Pancreas (tissue), 10 donors: Measurements from ENCODE around the gene ANKRD27. TPM values are rescaled to one million over a fixed set of nuclear protein-coding genes. Genes with fewer than 3 reads are reported as not detected.
"Not testable (repeated sequence)": the region's sequence is repeated elsewhere in the genome, so short reads cannot be mapped to it uniquely, and the experiment has no call there.

Experiments
- ATAC-seq, 4 donors: fragments of 200-7000 bp; cut with Tn5 transposase; one replicate each; pipeline versions ENCODE4 v1.8.0 to v1.9.1; 2020; ENCODE audit warnings: mild to moderate bottlenecking in 4 of 4, moderate library complexity in 4 of 4
- DNase-seq, 6 donors: peaks; one replicate each; pipeline ENCODE4 v3.0.0-alpha.2; 2020
- FAIRE-seq: peaks from 2 replicates; lab custom pipeline; 2012; peaks lifted over from hg19 to GRCh38; lab: Jason Lieb, UNC
- H3K27ac ChIP-seq, 4 donors: fragments of 200-600 bp; sonication (generic); 1 replicate in 3 of 4; 2 replicates in 1 of 4; pipeline versions ENCODE4 v1.5.0 to v1.8.0; 2020
- H3K27me3 ChIP-seq, 4 donors: fragments of 200-600 bp; one replicate each; pipeline ENCODE4 v1.8.0; 2021
- H3K36me3 ChIP-seq, 3 donors: fragments of 200-600 bp; sonication (generic) in 1 of 3; one replicate each; pipeline versions ENCODE4 v1.5.0 to v1.8.0; 2020 to 2021
- H3K4me1 ChIP-seq, 3 donors: fragments of 200-600 bp; one replicate each; pipeline ENCODE4 v1.8.0; 2021
- H3K4me3 ChIP-seq, 4 donors: fragments of 200-600 bp; sonication (generic) in 2 of 4; one replicate each; pipeline versions ENCODE4 v1.5.0 to v1.8.0; 2020 to 2021
- H3K9me3 ChIP-seq, 4 donors: fragments of 200-600 bp; one replicate each; pipeline ENCODE4 v1.8.0; 2021
- CTCF ChIP-seq, 4 donors: fragments of 200-600 bp; sonication (generic) in 3 of 4; IDR thresholded peaks; one replicate each; pipeline versions ENCODE4 v1.5.0 to v1.8.0; 2021; ENCODE audit warnings: antibody characterized with exemption in 4 of 4
- WGBS, 2 donors: extraction: QIAGEN DNeasy Blood & Tissue Kit; methylation state at CpG; one replicate each; pipeline ENCODE4 v1.1.7; 2013; 5-methylcytosine and 5-hydroxymethylcytosine counted together
- intact Hi-C, 3 donors: fragments of 100-400 bp; cut with DNase I; formaldehyde crosslinking; loops; one replicate each; pipeline versions ENCODE4 v1.11.1 to v1.14.2; 2022
- polyA plus RNA-seq, 2 donors: library from polyadenylated mRNA; stranded (reverse); fragments of 200-250 nt; gene quantifications; one replicate each; pipeline ENCODE4 v1.2.3, GENCODE V29; 2013
- total RNA-seq, 6 donors: library from RNA; stranded (reverse); fragmentation: NEBNext Ultra II Directional in 4 of 6; extraction: Animal tissue kit (Norgen Biotek cat#: 25700) in 4 of 6; gene quantifications; one replicate each; pipeline versions ENCODE4 v1.2.1 to v1.2.4, GENCODE V29; 2021 to 2023
- donor health status: healthy with polysubstance abuse.
- donor health status: DM: no; HTN: no; CAD: no; lungs with moderate emphysema.
- donor health status: DM: no; HTN: no; CAD: no.
- donor health status: control.
- donor health status: control.
- donor health status: Bipolar disorder and iron deficiency.
- donor health status: DM: yes; HTN: yes; CAD: no.
- donor health status: DM: no; HTN: no; CAD: no.
- donor health status: DM: no; HTN: no; CAD: no.
- donor health status: DM: yes; HTN: yes; CAD: no.

The ANKRD27 gene
- total and polyA plus RNA-seq, 8 donors, result 4.5 to 17.6 (median 9.6) TPM

- Histone ChIP-seq H3K36me3 (peaks cover 0 to 7% (median 0%) of the 10 kb centered on the region in 3 donors), H3K4me1 (peaks cover 0 to 6% (median 5%) of the 10 kb centered on the region in 3 donors), H3K27me3 (no peaks in the 10 kb centered on the region), H3K9me3 (no peaks in the 10 kb centered on the region), H3K27ac (no peak overlapping the region), H3K4me3 (no peak overlapping the region)
- WGBS, 2 donors, result 68 to 73% methylated on average over 14 to 15 of the region's 15 CpGs
- ATAC-seq, result peak in 2 of 4 donors; percentile 20 to 26
- FAIRE-seq, result no peak
- DNase-seq, result no peak
- TF ChIP-seq CTCF (IDR thresholded peaks at IDR 0.05), result no peak
- intact Hi-C loops, result no loop called here
These were observed 21.4 kb downstream of the ANKRD27 start for GRCh38 chr19:32653599-32653915.

- H3K27ac ChIP-seq, result no peak overlapping the region
- peaks cover 0 to 6% (median 5%) of the 10 kb centered on the region in 3 donors for H3K4me1 ChIP-seq
- intact Hi-C loops, result no loop called here
- H3K36me3 ChIP-seq, result peaks cover 0 to 10% (median 0%) of the 10 kb centered on the region in 3 donors
- H3K27me3 ChIP-seq, result no peaks in the 10 kb centered on the region
- no peak for FAIRE-seq
- ATAC-seq, result peak; percentile 69 to 88 (median 79)
- H3K4me3 ChIP-seq, result no peak overlapping the region
- WGBS, 2 donors, result 39 to 41% methylated on average over 12 of the region's 12 CpGs
- no peaks in the 10 kb centered on the region for H3K9me3 ChIP-seq
- peak; percentile 67 to 89 (median 81) for DNase-seq
- TF ChIP-seq CTCF (IDR thresholded peaks at IDR 0.05), result no peak
These were observed 21.9 kb downstream of the ANKRD27 start for GRCh38 chr19:32652894-32653598.

- H3K36me3 ChIP-seq, result peaks cover 0 to 16% (median 0%) of the 10 kb centered on the region in 3 donors
- intact Hi-C loops, FAIRE-seq, H3K9me3 ChIP-seq, H3K4me1 ChIP-seq, ATAC-seq, H3K27me3 ChIP-seq, DNase-seq, H3K4me3 ChIP-seq, H3K27ac ChIP-seq: not testable (repeated sequence)
- WGBS, 2 donors, result 94 to 95% methylated on average over 13 of the region's 13 CpGs
These were observed 22.6 kb downstream of the ANKRD27 start for GRCh38 chr19:32652331-32652730.

GRCh38 chr19:32651729-32652140 lies 23.2 kb downstream of the ANKRD27 start:
- Histone ChIP-seq H3K9me3 (no peaks in the 10 kb centered on the region), H3K4me3 (no peak overlapping the region), H3K27ac (no peak overlapping the region), H3K27me3 (no peaks in the 10 kb centered on the region), H3K4me1 (peaks cover 0 to 6% (median 5%) of the 10 kb centered on the region in 3 donors), H3K36me3 (peaks cover 0 to 16% (median 0%) of the 10 kb centered on the region in 3 donors)
- no peak for TF ChIP-seq CTCF (IDR thresholded peaks at IDR 0.05)
- intact Hi-C loops, result no loop called here
- WGBS, 2 donors, result 76 to 81% methylated on average over 8 of the region's 8 CpGs
- DNase-seq (no peak), FAIRE-seq (no peak), ATAC-seq (peak in 3 of 4 donors; percentile 21 to 34 (median 34))

- no peaks in the 10 kb centered on the region for H3K27me3 ChIP-seq
- no peak for DNase-seq
- H3K9me3 ChIP-seq, result no peaks in the 10 kb centered on the region
- H3K27ac ChIP-seq, result no peak overlapping the region
- H3K4me1 ChIP-seq, result peaks cover 0 to 6% (median 5%) of the 10 kb centered on the region in 3 donors
- TF ChIP-seq CTCF (IDR thresholded peaks at IDR 0.05), result no peak
- FAIRE-seq, result no peak
- no peak for ATAC-seq
- WGBS, 2 donors, result 95% methylated on average over 5 of the region's 5 CpGs
- H3K4me3 ChIP-seq, result no peak overlapping the region
- peaks cover 0 to 16% (median 0%) of the 10 kb centered on the region in 3 donors for H3K36me3 ChIP-seq
- intact Hi-C loops, result no loop called here
These were observed 24.3 kb downstream of the ANKRD27 start for GRCh38 chr19:32650671-32651070.
